Thyroid gland (tissue), 4 donors: ENCODE measurements around the gene RAPGEFL1. TPM values are rescaled to one million over a fixed set of nuclear protein-coding genes. Genes with fewer than 3 reads are reported as not detected.
A peak's percentile ranks its signal among the peaks of the same experiment; 100 is the strongest.

Experiments used
- DNase-seq, 2 donors: peaks; one replicate each; pipeline ENCODE4 v3.0.0-alpha.2; 2019
- H3K27ac ChIP-seq, 3 donors: fragments of 200-600 bp; sonication (generic); 1 replicate in 2 of 3; 2 replicates in 1 of 3; pipeline ENCODE4 v1.5.1; 2016 to 2019; ENCODE audit warnings: mild to moderate bottlenecking in 1 of 3, moderate library complexity in 1 of 3
- H3K27me3 ChIP-seq: fragments of 200-600 bp; sonication (generic); one replicate; pipeline ENCODE4 v1.5.1; 2019
- H3K36me3 ChIP-seq, 2 donors: fragments of 200-600 bp; sonication (generic); one replicate each; pipeline ENCODE4 v1.5.1; 2016 to 2019
- H3K4me1 ChIP-seq, 2 donors: fragments of 200-600 bp; sonication (generic); one replicate each; pipeline ENCODE4 v1.5.1; 2017 to 2019
- H3K4me3 ChIP-seq, 3 donors: fragments of 200-600 bp; sonication (generic); replicated peaks in 1 of 3; 1 replicate in 2 of 3; 2 replicates in 1 of 3; pipeline ENCODE4 v1.5.1; 2016; ENCODE audit warnings: mild to moderate bottlenecking in 1 of 3
- H3K9me3 ChIP-seq: fragments of 200-600 bp; sonication (generic); one replicate; pipeline ENCODE4 v1.5.1; 2017
- CTCF ChIP-seq, 6 experiments: fragments of 200-600 bp in 3 of 6; fragments of 450-650 bp in 3 of 6; sonication (generic) in 3 of 6; IDR thresholded peaks; one replicate each; pipeline ENCODE4 v1.5.1; 2016 to 2019; ENCODE audit warnings: antibody characterized with exemption in 6 of 6, mild to moderate bottlenecking in 2 of 6, inconsistent platforms in 1 of 6, moderate library complexity in 1 of 6
- POLR2A ChIP-seq, 2 donors: fragments of 450-650 bp; IDR thresholded peaks; one replicate each; pipeline ENCODE4 v1.6.1; 2017; ENCODE audit warnings: antibody characterized with exemption in 2 of 2, mild to moderate bottlenecking in 2 of 2, moderate library complexity in 1 of 2
- WGBS, 2 donors: methylation state at CpG; one replicate each; pipeline ENCODE4 v1.1.5; 2017; 5-methylcytosine and 5-hydroxymethylcytosine counted together
- intact Hi-C: fragments of 100-400 bp; cut with DNase I; formaldehyde crosslinking; loops from one replicate; pipeline ENCODE4 v1.15.1; 2023
- total RNA-seq, 4 donors: library from RNA; depleted of rRNA; stranded (reverse); fragments of >200 nt; gene quantifications; one replicate each; pipeline ENCODE4 v1.2.3, GENCODE V29; 2016

RAPGEFL1 gene
- total RNA-seq, 4 donors from 2014 or later: 1.3 to 5.2 (median 4.1) TPM

GRCh38 chr17:40178021-40178601, 841 bp downstream of the RAPGEFL1 start:
- intact Hi-C loops: no loop called here
- Histone ChIP-seq H3K9me3 (no peaks in the 10 kb centered on the region), H3K4me1 (peaks cover 4 to 19% of the 10 kb centered on the region in 2 donors), H3K27ac (no peak overlapping the region), H3K27me3 (no peaks in the 10 kb centered on the region), H3K36me3 (peaks cover 0 to 3% of the 10 kb centered on the region in 2 donors), H3K4me3 (peak overlapping the region in 1 of 3 donors; percentile 40)
- 60 to 70% methylated on average over 12 of the region's 46 CpGs for WGBS, 2 donors
- DNase-seq: no peak
- TF ChIP-seq POLR2A (IDR thresholded peaks at IDR 0.05): no peak
- TF ChIP-seq CTCF (IDR thresholded peaks at IDR 0.05): no peak

- 96 to 97% methylated on average over 5 to 7 of the region's 7 CpGs for WGBS, 2 donors
- no peak overlapping the region for H3K27ac ChIP-seq
Observed at GRCh38 chr17:40178660-40179059, 1.4 kb downstream of the RAPGEFL1 start.

GRCh38 chr17:40179923-40180659, 2.8 kb downstream of the RAPGEFL1 start:
- Histone ChIP-seq H3K36me3 (no peaks in the 10 kb centered on the region), H3K27ac (no peak overlapping the region)
- 86 to 88% methylated on average over 6 of the region's 6 CpGs for WGBS, 2 donors

More at GRCh38 chr17:40178660-40179059, 1.4 kb downstream of the RAPGEFL1 start:
- Histone ChIP-seq H3K36me3 (no peaks in the 10 kb centered on the region), H3K4me1 (peaks cover 4 to 19% of the 10 kb centered on the region in 2 donors), H3K27me3 (no peaks in the 10 kb centered on the region), H3K9me3 (no peaks in the 10 kb centered on the region), H3K4me3 (no peak overlapping the region)
- no peak for DNase-seq
- intact Hi-C loops: no loop called here
- TF ChIP-seq POLR2A (IDR thresholded peaks at IDR 0.05) (no peak), CTCF (IDR thresholded peaks at IDR 0.05) (no peak)

GRCh38 chr17:40180694-40181093, 3.4 kb downstream of the RAPGEFL1 start:
- Histone ChIP-seq H3K9me3 (no peaks in the 10 kb centered on the region), H3K27ac (no peak overlapping the region), H3K36me3 (no peaks in the 10 kb centered on the region), H3K4me3 (no peak overlapping the region), H3K4me1 (peaks cover 4 to 19% of the 10 kb centered on the region in 2 donors), H3K27me3 (no peaks in the 10 kb centered on the region)
- intact Hi-C loops: no loop called here
- WGBS, 2 donors: 46 to 53% methylated on average over 5 of the region's 5 CpGs
- TF ChIP-seq CTCF (IDR thresholded peaks at IDR 0.05) (no peak), POLR2A (IDR thresholded peaks at IDR 0.05) (no peak)
- no peak for DNase-seq

More at GRCh38 chr17:40179923-40180659, 2.8 kb downstream of the RAPGEFL1 start:
- H3K4me3 ChIP-seq: no peak overlapping the region
- H3K27me3 ChIP-seq: no peaks in the 10 kb centered on the region
- intact Hi-C loops: no loop called here
- peaks cover 4 to 19% of the 10 kb centered on the region in 2 donors for H3K4me1 ChIP-seq
- TF ChIP-seq CTCF (IDR thresholded peaks at IDR 0.05): no peak
- TF ChIP-seq POLR2A (IDR thresholded peaks at IDR 0.05): no peak
- H3K9me3 ChIP-seq: no peaks in the 10 kb centered on the region
- DNase-seq: no peak

- no peak overlapping the region for H3K4me3 ChIP-seq
- no peaks in the 10 kb centered on the region for H3K36me3 ChIP-seq
- WGBS, 2 donors: 83% methylated on average over 8 of the region's 8 CpGs
- no peaks in the 10 kb centered on the region for H3K27me3 ChIP-seq
- no peaks in the 10 kb centered on the region for H3K9me3 ChIP-seq
- H3K4me1 ChIP-seq: peaks cover 4 to 19% of the 10 kb centered on the region in 2 donors
- TF ChIP-seq POLR2A (IDR thresholded peaks at IDR 0.05) (no peak), CTCF (IDR thresholded peaks at IDR 0.05) (no peak)
- intact Hi-C loops: no loop called here
- DNase-seq: no peak
- no peak overlapping the region for H3K27ac ChIP-seq
Observed at GRCh38 chr17:40181205-40181604, 3.9 kb downstream of the RAPGEFL1 start.
